AG08395 (cell line): Measurements from ENCODE around the gene KRT80.

Experiments used
- DNase-seq: peaks from one replicate; pipeline ENCODE4 v3.0.0; 2012; ENCODE audit warnings: mixed read lengths, low spot score

Gene KRT80

GRCh38 chr12:52130711-52131110 lies 61.1 kb downstream of the KRT80 start:
- DNase-seq, result no peak

GRCh38 chr12:52127683-52128450 lies 63.9 kb downstream of the KRT80 start:
- DNase-seq, result no peak

GRCh38 chr12:52126605-52127578 lies 64.9 kb downstream of the KRT80 start:
- no peak for DNase-seq

- no peak for DNase-seq
Measured at GRCh38 chr12:52126050-52126604, 65.7 kb downstream of the KRT80 start.

DNA sequence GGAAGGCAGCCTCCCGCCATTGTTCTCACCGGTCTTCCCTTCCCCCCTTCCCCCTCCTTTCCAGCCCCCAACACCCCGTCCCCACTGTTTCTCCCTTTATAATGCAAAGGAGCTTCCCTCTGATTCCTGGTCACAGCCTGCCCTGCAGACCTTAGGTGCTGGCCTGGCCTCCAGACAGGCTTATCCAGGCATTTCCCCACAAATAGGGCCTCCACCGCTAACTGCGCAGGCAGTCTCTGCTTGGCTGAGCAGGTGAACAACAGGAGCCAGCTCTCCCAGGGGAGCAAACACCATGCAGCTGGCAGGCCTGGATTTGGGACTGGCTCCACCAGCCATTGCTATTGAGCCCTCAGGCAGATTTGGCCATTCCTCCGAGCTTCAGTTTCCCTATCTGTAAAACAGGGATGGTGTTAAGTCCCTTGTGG lies 66.3 kb downstream of the KRT80 start:
- DNase-seq, result no peak

DNA sequence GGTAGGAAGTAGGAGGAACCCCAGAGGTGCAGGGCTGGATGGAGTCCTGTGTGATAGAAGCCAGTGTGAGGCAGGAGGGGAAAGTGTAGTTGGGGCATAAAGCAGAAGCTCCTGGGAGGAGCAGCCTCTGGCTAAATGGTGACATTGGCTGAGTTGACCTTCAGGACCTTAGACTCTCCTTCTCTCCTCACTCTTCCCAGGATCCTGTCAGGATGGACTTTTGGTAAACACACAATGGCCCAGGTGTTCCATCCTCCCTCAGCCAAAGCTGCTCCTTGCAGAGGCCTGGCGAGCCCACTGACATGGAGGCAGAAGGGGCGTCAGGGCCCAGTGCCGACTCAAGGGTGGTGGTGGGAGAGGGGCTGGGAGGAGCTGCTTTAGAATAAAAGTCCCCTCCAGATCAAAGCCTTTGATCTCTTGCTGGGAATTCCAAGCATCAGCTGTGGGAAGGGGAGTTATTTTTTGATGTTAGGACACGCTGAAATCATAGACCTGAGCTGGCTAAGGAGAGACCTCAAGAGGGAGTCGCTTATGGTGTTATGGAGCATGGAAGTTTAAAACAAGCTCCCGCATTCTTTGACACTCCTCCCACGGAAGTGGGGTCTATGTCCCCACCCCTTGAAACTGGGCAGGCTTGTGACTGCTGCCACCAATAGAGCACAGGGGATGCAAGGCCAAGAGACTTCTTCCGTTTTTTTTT lies 68.2 kb downstream of the KRT80 start:
- no peak for DNase-seq

DNA sequence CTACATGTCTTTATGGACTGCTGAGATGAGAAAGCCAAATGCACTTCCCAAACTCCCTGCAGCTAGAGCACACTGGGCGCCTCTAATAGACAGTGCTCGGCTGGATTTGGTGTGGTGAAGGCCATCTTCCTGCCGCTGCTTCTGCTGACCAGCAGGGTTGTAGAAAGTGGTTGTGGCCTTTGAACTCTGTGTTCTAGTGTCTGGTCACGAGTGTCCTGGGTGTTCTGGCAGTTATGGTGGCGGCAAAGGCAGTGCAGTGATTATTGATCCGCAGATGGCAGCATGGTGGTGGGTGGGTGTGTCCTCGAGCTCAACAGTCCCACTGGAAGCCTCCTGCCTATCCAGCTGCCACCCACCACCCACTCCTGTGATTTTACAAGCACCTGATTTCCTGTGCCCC lies 68.9 kb downstream of the KRT80 start:
- DNase-seq, result no peak

- DNase-seq, result no peak
Measured at GRCh38 chr12:52122540-52122871, 69.3 kb downstream of the KRT80 start.

DNA sequence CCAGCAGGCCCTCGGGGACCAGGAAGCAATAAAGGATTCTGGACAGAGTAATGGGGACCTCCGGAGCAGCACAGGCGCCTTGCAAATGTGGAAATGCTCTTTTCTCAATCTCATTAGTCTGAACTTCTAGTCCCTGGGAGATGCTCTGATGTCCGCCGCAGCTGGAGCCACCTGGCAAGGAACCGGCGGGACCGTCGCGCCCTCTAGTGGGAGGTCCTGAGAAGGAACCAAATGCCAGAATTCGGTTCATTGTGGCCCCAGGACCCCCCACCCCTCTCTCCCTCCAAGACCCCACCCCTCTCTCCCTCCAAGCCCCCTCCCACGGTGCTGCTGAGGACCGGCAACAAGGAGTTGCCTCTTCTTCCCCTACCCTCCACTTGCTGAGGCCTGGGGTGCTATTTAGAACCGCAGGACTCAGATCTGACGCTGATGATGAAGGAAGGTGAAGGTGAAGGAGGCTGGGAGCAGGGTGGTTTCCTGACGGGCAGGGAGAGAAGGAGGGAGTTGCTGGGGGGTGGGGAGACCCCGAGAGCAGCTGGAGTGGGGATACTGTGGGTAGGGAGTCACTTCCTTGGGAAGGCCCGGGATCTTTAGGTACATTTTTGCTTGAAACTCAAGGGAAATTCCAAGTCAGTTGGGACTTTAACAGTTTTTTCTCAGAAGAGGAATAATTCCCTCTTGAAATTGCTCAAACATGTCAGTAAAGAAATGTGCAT lies 69.8 kb downstream of the KRT80 start:
- DNase-seq, result peak; percentile 76

- peak; percentile 1 for DNase-seq
Measured at GRCh38 chr12:52120951-52121823, 70.6 kb downstream of the KRT80 start.

DNA sequence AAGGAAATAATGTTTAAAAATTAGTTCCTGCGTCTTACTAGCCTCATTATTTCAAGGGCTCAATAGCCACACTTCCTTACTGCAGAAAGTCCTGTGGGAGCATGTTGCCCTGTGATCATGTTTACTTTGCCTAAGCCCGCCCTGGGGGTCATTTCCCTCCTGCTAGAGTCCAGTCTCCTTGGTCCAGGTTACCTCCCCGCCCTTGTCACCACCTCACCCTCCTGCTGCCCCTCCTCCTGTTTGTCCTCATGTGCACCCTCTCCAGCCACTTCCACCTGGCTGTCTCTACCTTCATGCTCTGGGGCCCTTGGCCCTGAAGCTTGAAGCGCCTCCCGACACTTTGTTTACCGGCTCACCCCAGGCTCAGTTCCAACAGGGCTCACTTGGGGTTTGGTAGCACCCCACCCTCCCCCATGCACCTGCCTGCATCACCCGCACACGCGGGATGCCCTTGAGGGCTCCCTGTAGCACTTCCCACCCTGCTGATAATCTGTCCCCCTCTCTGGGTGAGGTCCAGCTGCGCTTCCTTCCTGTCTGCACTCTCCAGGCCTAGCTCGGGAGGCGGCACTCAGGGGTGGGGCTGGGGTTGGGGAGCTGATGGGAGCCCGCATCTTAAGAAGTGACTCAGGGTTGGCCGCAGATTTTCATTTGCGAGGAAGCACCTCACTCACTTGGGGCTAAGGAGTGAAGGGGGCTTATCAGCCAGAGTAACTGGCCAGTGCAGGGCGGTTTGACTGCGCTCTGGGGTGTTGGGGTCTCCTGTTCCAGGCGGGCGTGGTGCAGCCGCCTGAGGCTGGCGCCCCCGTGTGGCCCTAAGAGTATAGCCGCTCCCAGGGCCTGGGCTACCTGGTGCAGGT lies 72.2 kb downstream of the KRT80 start:
- DNase-seq, result peak; percentile 27
